SK-N-SH (cell line): ENCODE data around the gene WDR48. TPM values are rescaled to one million over a fixed set of nuclear protein-coding genes. Genes with fewer than 3 reads are reported as not detected.

Source experiments
- CTCF ChIA-PET: fragments of 300-600, 350-600 bp; formaldehyde crosslinking; extraction: SDS; loops from one replicate; lab custom pipeline; 2021; lab: Yijun Ruan, JAX
- POLR2A ChIA-PET: fragments of 350-600 bp; sonication (Branson Sonifier 250); formaldehyde crosslinking; extraction: SDS; loops from one replicate; lab custom pipeline; 2020; ENCODE audit warnings: antibody characterized with exemption, inconsistent platforms; lab: Yijun Ruan, JAX
- DNase-seq: peaks from one replicate; pipeline ENCODE4 v3.0.0; 2012
- H2AFZ ChIP-seq: fragments of 200-600 bp; sonication (generic); 2 replicates; pipeline ENCODE4 v1.8.1; 2016; ENCODE audit warnings: antibody characterized with exemption, mild to moderate bottlenecking, low read depth
- H3F3A ChIP-seq: fragments of 200-600 bp; sonication (generic); replicated peaks from 2 replicates; pipeline ENCODE3; 2016; ENCODE audit warnings: antibody characterized with exemption, mild to moderate bottlenecking; ENCODE audit not compliant: insufficient read depth
- H3K27ac ChIP-seq, 2 experiments: fragments of 200-500 bp in 1 of 2; fragments of 200-600 bp in 1 of 2; sonication (Bioruptor generic) in 1 of 2; sonication (generic), shearing (Covaris generic) in 1 of 2; 2 replicates each; pipeline versions ENCODE4 v1.5.1 to v1.6.1; 2014 to 2016; ENCODE audit warnings: low read depth in 2 of 2, inconsistent platforms in 1 of 2, low read length in 1 of 2, mild to moderate bottlenecking in 1 of 2, mixed read lengths in 1 of 2
- H3K27me3 ChIP-seq: fragments of 200-600 bp; sonication (generic), shearing (Covaris generic); 2 replicates; pipeline ENCODE4 v1.6.1; 2016; ENCODE audit warnings: mixed run types; ENCODE audit not compliant: insufficient read depth
- H3K36me3 ChIP-seq, 2 experiments: fragments of 200-500 bp in 1 of 2; fragments of 200-600 bp in 1 of 2; sonication (Bioruptor generic) in 1 of 2; sonication (generic) in 1 of 2; replicated peaks in 1 of 2; 2 replicates each; pipeline versions ENCODE3 to v1.5.1; 2014 to 2016; ENCODE audit warnings: low read length in 1 of 2, mild to moderate bottlenecking in 1 of 2; ENCODE audit not compliant: insufficient read depth in 2 of 2, control insufficient read depth in 1 of 2
- H3K4me1 ChIP-seq, 2 experiments: fragments of 200-500 bp in 1 of 2; fragments of 200-600 bp in 1 of 2; sonication (Bioruptor generic) in 1 of 2; sonication (generic), shearing (Covaris generic) in 1 of 2; 2 replicates each; pipeline versions ENCODE4 v1.5.1 to v1.6.1; 2014 to 2016; ENCODE audit warnings: low read depth in 1 of 2, low read length in 1 of 2, mixed run types in 1 of 2; ENCODE audit not compliant: insufficient read depth in 2 of 2, control insufficient read depth in 1 of 2
- H3K4me2 ChIP-seq: fragments of 200-600 bp; sonication (generic), shearing (Covaris generic); 2 replicates; pipeline ENCODE4 v1.6.1; 2017; ENCODE audit warnings: mixed run types
- H3K4me3 ChIP-seq, 2 experiments: fragments of 200-500 bp in 1 of 2; fragments of 200-600 bp in 1 of 2; sonication (Bioruptor generic) in 1 of 2; sonication (generic), shearing (Covaris generic) in 1 of 2; 2 replicates each; pipeline versions ENCODE4 v1.5.1 to v1.8.1; 2014 to 2016; ENCODE audit warnings: low read depth in 2 of 2, inconsistent platforms in 1 of 2, low read length in 1 of 2, mild to moderate bottlenecking in 1 of 2, mixed read lengths in 1 of 2, moderate library complexity in 1 of 2
- H3K79me2 ChIP-seq: fragments of 200-600 bp; sonication (generic); 2 replicates; pipeline ENCODE4 v1.8.1; 2017; ENCODE audit warnings: mild to moderate bottlenecking; ENCODE audit not compliant: insufficient read depth
- H3K9ac ChIP-seq: fragments of 200-600 bp; sonication (generic); 2 replicates; pipeline ENCODE4 v1.6.1; 2017; ENCODE audit warnings: mixed run types
- H3K9me2 ChIP-seq: fragments of 200-600 bp; sonication (generic); 2 replicates; pipeline ENCODE4 v1.6.1; 2017; ENCODE audit warnings: mixed run types
- H3K9me3 ChIP-seq: fragments of 200-600 bp; sonication (generic); 2 replicates; pipeline ENCODE4 v1.6.1; 2017; ENCODE audit warnings: mixed run types, mild to moderate bottlenecking, moderate library complexity
- H4K20me1 ChIP-seq: fragments of 200-600 bp; sonication (generic); 2 replicates; pipeline ENCODE4 v1.6.1; 2017; ENCODE audit warnings: mild to moderate bottlenecking, mixed run types; ENCODE audit not compliant: insufficient read depth
- CHD2 ChIP-seq: fragments of 150-350 bp; IDR thresholded peaks from 2 replicates; pipeline ENCODE4 v1.6.1; 2018; ENCODE audit warnings: low read length; ENCODE audit not compliant: partially characterized antibody
- ELF1 ChIP-seq: IDR thresholded peaks from 2 replicates; pipeline ENCODE4 v1.4.0; 2012
- EP300 ChIP-seq, 2 experiments: IDR thresholded peaks; 2 replicates each; pipeline versions ENCODE4 v1.4.0 to v1.6.1; 2012; ENCODE audit warnings: borderline replicate concordance in 1 of 2, low read depth in 1 of 2, low read length in 1 of 2
- EZH2phosphoT487 ChIP-seq: fragments of 200-600 bp; sonication (generic); IDR thresholded peaks from 2 replicates; pipeline ENCODE4 v1.6.1; 2017; ENCODE audit warnings: low read depth, mixed run types, mild to moderate bottlenecking, antibody characterized with exemption, moderate library complexity, borderline replicate concordance
- FOSL2 ChIP-seq: IDR thresholded peaks from 2 replicates; pipeline ENCODE4 v1.4.0; 2012; ENCODE audit warnings: low read depth, mild to moderate bottlenecking, moderate library complexity, borderline replicate concordance
- FOXJ3 ChIP-seq: sonication (generic); formaldehyde crosslinking; IDR thresholded peaks from 2 replicates; pipeline ENCODE4 v1.5.1; 2020; ENCODE audit warnings: mild to moderate bottlenecking, missing genetic modification reagents
- FOXM1 ChIP-seq: IDR thresholded peaks from 2 replicates; pipeline ENCODE4 v1.4.0; 2012; ENCODE audit warnings: low read depth, mild to moderate bottlenecking
- GABPA ChIP-seq: IDR thresholded peaks from 2 replicates; pipeline ENCODE4 v1.4.0; 2012; ENCODE audit warnings: low read depth, mild to moderate bottlenecking
- GATA2 ChIP-seq: sonication (generic); formaldehyde crosslinking; IDR thresholded peaks from 2 replicates; pipeline ENCODE4 v1.5.0; 2020; ENCODE audit warnings: mild to moderate bottlenecking, missing genetic modification reagents
- JUND ChIP-seq: IDR thresholded peaks from 2 replicates; pipeline ENCODE4 v1.4.0; 2012
- MEF2A ChIP-seq: IDR thresholded peaks from 2 replicates; pipeline ENCODE4 v1.4.0; 2012; ENCODE audit warnings: low read depth, borderline replicate concordance
- MXI1 ChIP-seq: IDR thresholded peaks from 2 replicates; pipeline ENCODE4 v1.6.1; 2012; ENCODE audit warnings: mild to moderate bottlenecking, low read depth, low read length, improper control_type of control experiment
- RAD21 ChIP-seq: IDR thresholded peaks from 2 replicates; pipeline ENCODE4 v1.6.1; 2012; ENCODE audit warnings: mild to moderate bottlenecking, low read length
- RCOR1 ChIP-seq: fragments of 150-350 bp; IDR thresholded peaks from 2 replicates; pipeline ENCODE4 v1.6.1; 2017; ENCODE audit warnings: antibody characterized with exemption, low read length
- RXRA ChIP-seq: IDR thresholded peaks from 2 replicates; pipeline ENCODE4 v1.4.0; 2012; ENCODE audit warnings: low read depth, mild to moderate bottlenecking, borderline replicate concordance
- SIN3A ChIP-seq: IDR thresholded peaks from 2 replicates; pipeline ENCODE4 v1.6.1; 2012; ENCODE audit warnings: low read depth, mild to moderate bottlenecking, low read length, moderate library complexity, borderline replicate concordance
- SMC3 ChIP-seq: IDR thresholded peaks from 2 replicates; pipeline ENCODE4 v1.6.1; 2012; ENCODE audit warnings: low read depth, low read length, improper control_type of control experiment
- TAF1 ChIP-seq: IDR thresholded peaks from 2 replicates; pipeline ENCODE4 v1.6.1; 2012; ENCODE audit warnings: low read depth, mild to moderate bottlenecking, low read length, moderate library complexity, borderline replicate concordance
- TCF12 ChIP-seq: IDR thresholded peaks from 2 replicates; pipeline ENCODE4 v1.4.0; 2012
- TEAD4 ChIP-seq: IDR thresholded peaks from 2 replicates; pipeline ENCODE4 v1.4.0; 2012; ENCODE audit warnings: mild to moderate bottlenecking, borderline replicate concordance; ENCODE audit not compliant: insufficient read depth
- YY1 ChIP-seq: IDR thresholded peaks from 2 replicates; pipeline ENCODE4 v1.4.0; 2012; ENCODE audit warnings: low read depth, mild to moderate bottlenecking
- WGBS: methylation state at CpG from one replicate; pipeline ENCODE4 v1.1.6; 2017; ENCODE audit warnings: low lambda C conversion rate; 5-methylcytosine and 5-hydroxymethylcytosine counted together
- polyA plus RNA-seq, 3 experiments: library from polyadenylated mRNA; depleted of rRNA; stranded (reverse); fragments of >200 nt; gene quantifications; 2 replicates each; pipeline ENCODE4 v1.2.3, GENCODE V29; 2012
- TF ChIP-seq, protein P1 (sequence below): IDR thresholded peaks from 2 replicates; pipeline ENCODE4 v1.4.0; 2012; ENCODE audit warnings: low read depth
- TF ChIP-seq, protein P2 (sequence below): fragments of 150-350 bp; IDR thresholded peaks from 2 replicates; pipeline ENCODE4 v1.6.1; 2017; ENCODE audit warnings: antibody characterized with exemption, low read length, low read depth, borderline replicate concordance
- TF ChIP-seq, protein P3 (sequence below): IDR thresholded peaks from 2 replicates; pipeline ENCODE4 v1.6.1; 2012; ENCODE audit warnings: mild to moderate bottlenecking, low read depth, low read length, moderate library complexity
- TF ChIP-seq, protein P4 (sequence below): IDR thresholded peaks from 2 replicates; pipeline ENCODE4 v1.4.0; 2012; ENCODE audit warnings: low read depth, borderline replicate concordance
- TF ChIP-seq, protein P5 (sequence below): IDR thresholded peaks from 2 replicates; pipeline ENCODE4; 2012

WDR48 gene
- polyA plus RNA-seq (2012; rRNA removed): 12.1 and 18.0 TPM in 2 replicates
- 16.8 and 17.8 TPM in 2 replicates for polyA plus RNA-seq (2012; cell fraction: cytosol; rRNA removed)
- polyA plus RNA-seq (2012; cell fraction: nucleus; rRNA removed): 11.0 and 25.9 TPM in 2 replicates

DNA sequence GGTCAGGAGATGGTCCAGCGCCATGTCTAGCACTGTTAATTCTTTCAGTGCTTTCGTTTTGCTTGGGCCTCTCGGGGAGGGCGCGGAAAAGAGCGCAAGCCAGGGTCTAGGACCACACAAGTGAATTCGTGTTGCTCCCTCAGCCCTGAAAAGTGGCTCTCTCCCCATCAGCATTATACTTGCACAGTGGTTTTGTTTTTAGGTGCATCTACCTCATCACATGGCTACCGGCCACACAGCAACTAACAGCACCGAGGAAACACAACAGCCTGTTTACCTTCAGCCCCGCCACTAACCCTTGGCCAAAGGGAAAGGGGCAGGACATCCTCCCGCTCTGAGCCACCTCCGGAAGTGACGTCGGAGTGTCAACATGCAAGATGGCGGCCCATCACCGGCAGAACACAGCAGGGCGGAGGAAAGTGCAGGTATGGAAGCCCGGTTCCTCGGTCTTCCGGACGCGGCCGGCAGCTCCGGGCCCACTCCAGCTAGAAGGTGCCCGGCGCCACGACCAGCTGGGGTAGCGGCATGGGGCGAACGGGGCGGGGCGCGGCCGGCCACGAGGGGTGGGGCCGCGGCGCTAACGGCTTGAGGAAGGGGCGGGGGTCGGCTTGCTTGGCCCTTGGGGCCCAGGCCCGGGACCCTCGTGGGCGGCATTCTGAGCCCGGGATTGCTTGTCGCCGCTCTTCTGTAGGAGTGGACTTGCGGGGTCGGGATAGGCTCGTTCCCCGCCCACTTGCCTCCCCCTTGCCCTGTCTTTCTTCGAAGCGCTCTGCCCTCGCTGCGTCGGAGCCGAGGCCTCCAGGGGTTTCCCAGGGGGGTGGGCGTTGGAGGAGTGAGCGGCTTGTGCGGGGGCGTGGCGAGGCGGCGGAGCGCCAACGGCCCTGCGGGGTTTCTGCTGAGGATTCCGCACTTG, at the start of gene WDR48, which contains the start of gene SCN11A:
WDR48 (plus strand) TSS at position 368 of the 913 bp plus-strand sequence; CDS start at position 378, 10 bp downstream.
SCN11A (minus strand) TSS at position 296 of the 913 bp plus-strand sequence. CDS start 101,582 bp downstream, outside the sequence.
- DNase-seq: peak; percentile 92
- POLR2A ChIA-PET: no interaction called here
- H3K27me3 ChIP-seq: no peaks in the 10 kb centered on the region
- no peaks in the 10 kb centered on the region; the same call in none of the 2 replicates for H4K20me1 ChIP-seq
- H3K9me2 ChIP-seq: no peaks in the 10 kb centered on the region
- H3K36me3 ChIP-seq: no peaks in the 10 kb centered on the region
- H2AFZ ChIP-seq: peak within 1 kb of the TSS; percentile 98
- WGBS: 18% methylated on average over 20 of the region's 68 CpGs
- H3K9me3 ChIP-seq: no peaks in the 10 kb centered on the region
- peak within 1 kb of the TSS; percentile 86 for H3K9ac ChIP-seq
- H3K4me3 ChIP-seq: peak within 1 kb of the TSS; percentile 77 to 91
- peaks cover 9% of the 10 kb centered on the region for H3F3A ChIP-seq
- CTCF ChIA-PET: interaction anchor here (1.1 kb wide), 1 partner anchor 13 kb away, joined by 4 read pairs; no protein-coding TSS in a partner anchor
- H3K79me2 ChIP-seq: peaks cover 46% of the 10 kb centered on the region
- peaks cover 0 to 3% of the 10 kb centered on the region in 2 experiments; a peak in 2 of 4 replicates for H3K4me1 ChIP-seq
- peak within 1 kb of the TSS; percentile 71 to 88 for H3K27ac ChIP-seq
- H3K4me2 ChIP-seq: peak within 1 kb of the TSS; percentile 85
- TF ChIP-seq GATA2: no peak
- TF ChIP-seq MEF2A: no peak
- peak; percentile 58; the same call in 1 of the 2 replicates for TF ChIP-seq SIN3A
- TF ChIP-seq, protein P1, sequence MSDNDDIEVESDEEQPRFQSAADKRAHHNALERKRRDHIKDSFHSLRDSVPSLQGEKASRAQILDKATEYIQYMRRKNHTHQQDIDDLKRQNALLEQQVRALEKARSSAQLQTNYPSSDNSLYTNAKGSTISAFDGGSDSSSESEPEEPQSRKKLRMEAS: no peak
- TF ChIP-seq GABPA: peak; percentile 92
- TF ChIP-seq MXI1: peak; percentile 84
- TF ChIP-seq FOXM1: no peak
- TF ChIP-seq, protein P2, sequence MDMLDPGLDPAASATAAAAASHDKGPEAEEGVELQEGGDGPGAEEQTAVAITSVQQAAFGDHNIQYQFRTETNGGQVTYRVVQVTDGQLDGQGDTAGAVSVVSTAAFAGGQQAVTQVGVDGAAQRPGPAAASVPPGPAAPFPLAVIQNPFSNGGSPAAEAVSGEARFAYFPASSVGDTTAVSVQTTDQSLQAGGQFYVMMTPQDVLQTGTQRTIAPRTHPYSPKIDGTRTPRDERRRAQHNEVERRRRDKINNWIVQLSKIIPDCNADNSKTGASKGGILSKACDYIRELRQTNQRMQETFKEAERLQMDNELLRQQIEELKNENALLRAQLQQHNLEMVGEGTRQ: no peak
- no peak for TF ChIP-seq JUND
- no peak for TF ChIP-seq EZH2phosphoT487
- peak; percentile 39; the same call in 1 of the 2 replicates for TF ChIP-seq ELF1
- TF ChIP-seq RXRA: no peak
- TF ChIP-seq YY1: peak; percentile 96
- no peak for TF ChIP-seq RCOR1
- TF ChIP-seq, protein P3, sequence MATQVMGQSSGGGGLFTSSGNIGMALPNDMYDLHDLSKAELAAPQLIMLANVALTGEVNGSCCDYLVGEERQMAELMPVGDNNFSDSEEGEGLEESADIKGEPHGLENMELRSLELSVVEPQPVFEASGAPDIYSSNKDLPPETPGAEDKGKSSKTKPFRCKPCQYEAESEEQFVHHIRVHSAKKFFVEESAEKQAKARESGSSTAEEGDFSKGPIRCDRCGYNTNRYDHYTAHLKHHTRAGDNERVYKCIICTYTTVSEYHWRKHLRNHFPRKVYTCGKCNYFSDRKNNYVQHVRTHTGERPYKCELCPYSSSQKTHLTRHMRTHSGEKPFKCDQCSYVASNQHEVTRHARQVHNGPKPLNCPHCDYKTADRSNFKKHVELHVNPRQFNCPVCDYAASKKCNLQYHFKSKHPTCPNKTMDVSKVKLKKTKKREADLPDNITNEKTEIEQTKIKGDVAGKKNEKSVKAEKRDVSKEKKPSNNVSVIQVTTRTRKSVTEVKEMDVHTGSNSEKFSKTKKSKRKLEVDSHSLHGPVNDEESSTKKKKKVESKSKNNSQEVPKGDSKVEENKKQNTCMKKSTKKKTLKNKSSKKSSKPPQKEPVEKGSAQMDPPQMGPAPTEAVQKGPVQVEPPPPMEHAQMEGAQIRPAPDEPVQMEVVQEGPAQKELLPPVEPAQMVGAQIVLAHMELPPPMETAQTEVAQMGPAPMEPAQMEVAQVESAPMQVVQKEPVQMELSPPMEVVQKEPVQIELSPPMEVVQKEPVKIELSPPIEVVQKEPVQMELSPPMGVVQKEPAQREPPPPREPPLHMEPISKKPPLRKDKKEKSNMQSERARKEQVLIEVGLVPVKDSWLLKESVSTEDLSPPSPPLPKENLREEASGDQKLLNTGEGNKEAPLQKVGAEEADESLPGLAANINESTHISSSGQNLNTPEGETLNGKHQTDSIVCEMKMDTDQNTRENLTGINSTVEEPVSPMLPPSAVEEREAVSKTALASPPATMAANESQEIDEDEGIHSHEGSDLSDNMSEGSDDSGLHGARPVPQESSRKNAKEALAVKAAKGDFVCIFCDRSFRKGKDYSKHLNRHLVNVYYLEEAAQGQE: no peak
- TF ChIP-seq, protein P4, sequence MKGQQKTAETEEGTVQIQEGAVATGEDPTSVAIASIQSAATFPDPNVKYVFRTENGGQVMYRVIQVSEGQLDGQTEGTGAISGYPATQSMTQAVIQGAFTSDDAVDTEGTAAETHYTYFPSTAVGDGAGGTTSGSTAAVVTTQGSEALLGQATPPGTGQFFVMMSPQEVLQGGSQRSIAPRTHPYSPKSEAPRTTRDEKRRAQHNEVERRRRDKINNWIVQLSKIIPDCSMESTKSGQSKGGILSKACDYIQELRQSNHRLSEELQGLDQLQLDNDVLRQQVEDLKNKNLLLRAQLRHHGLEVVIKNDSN: no peak
- TF ChIP-seq EP300 (IDR thresholded peaks at IDR 0.05; ENCODE audit: borderline replicate concordance in 1 of 2, low read depth in 1 of 2, low read length in 1 of 2): no peak
- TF ChIP-seq RAD21: no peak
- TF ChIP-seq TEAD4: no peak
- TF ChIP-seq TAF1: peak; percentile 93
- TF ChIP-seq CHD2: peak; percentile 24
- no peak for TF ChIP-seq SMC3
- TF ChIP-seq, protein P5, sequence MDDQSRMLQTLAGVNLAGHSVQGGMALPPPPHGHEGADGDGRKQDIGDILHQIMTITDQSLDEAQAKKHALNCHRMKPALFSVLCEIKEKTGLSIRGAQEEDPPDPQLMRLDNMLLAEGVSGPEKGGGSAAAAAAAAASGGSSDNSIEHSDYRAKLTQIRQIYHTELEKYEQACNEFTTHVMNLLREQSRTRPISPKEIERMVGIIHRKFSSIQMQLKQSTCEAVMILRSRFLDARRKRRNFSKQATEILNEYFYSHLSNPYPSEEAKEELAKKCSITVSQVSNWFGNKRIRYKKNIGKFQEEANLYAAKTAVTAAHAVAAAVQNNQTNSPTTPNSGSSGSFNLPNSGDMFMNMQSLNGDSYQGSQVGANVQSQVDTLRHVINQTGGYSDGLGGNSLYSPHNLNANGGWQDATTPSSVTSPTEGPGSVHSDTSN: 0 out of 2 replicates have a peak, but pooled peaks have one; percentile 11
- TF ChIP-seq FOXJ3 (CRISPR knock-in tag): peak; percentile 95
- no peak for TF ChIP-seq TCF12
- TF ChIP-seq FOSL2: no peak
